Eye (tissue), 1 donor: ENCODE measurements around the gene CCDC9B.

Experiments used
- DNase-seq: peaks from one replicate; pipeline ENCODE4 v3.0.0-alpha.2; 2015

CCDC9B gene

DNA sequence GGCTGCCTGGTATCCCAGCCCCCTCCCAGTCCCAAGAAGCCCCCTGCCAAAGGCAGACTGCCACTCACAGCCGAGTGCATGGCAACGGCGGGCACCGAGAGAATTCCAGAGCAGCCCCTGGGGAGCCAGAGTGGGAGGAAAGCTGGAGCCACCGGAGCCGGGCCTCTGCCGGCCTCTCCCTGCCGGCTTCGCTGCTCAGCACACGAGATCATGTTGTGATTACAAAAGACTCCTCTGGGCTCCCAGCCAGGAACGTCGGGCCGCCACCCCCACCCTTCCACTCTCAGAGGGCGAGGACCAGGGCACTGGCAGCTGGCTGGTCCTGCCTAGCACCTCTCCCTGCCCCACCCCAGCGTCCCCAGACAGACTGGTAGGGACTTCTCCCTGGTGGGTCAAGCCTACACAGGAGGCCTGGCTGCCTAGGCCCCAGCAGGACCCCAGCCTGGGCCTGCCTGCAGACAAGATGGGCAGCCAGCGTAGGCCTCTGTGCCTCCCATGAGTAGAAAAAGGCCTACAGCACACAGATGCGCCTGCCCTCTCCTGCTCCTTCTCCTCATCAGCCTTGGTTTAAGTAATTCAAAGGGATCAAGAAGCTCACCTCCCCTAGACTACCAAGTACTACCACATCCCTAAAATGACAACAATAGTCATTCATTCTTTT is at the start of gene CCDC9B:
TSS of gene CCDC9B (minus strand) at position 200 of the 661 bp plus-strand sequence. CDS start at position 80, 120 bp downstream.
- peak; percentile 80 for DNase-seq

DNA sequence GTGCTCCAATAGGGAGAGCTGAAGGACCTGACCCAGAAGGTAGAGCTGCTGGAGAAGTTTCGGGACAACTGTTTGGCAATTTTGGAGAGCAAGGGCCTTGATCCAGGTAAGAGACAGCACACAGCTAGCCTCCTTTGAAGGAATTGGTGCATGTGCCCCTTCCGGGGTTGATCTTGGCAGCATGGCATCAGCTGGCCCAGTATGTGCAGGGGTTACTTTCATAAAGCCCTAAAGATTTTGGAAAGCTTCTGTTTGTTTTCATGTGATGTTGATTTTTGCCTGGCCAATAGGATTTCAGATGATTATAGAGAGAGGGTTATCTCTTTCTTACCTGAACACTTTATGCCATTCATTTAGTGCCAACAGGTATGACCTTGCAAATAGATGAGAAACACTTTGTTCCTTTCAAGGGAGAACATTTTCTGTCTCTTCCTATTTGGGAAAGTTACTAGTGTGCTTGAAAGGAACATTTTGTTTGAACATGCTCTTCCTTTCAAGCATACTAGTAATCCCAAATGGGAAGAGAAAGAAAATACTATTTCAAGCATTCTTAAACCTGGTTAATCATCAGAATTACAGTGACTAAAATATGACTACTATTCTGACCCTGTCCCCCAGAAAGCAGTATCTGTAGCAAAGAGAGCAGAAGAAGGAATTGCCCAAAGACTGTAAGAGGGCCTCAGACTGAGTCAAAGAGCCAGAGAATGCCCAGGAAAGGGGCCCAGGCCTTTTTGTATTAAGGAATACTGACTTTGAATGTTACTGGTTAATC is 49.3 kb upstream of the CCDC9B start:
- DNase-seq: no peak

DNA sequence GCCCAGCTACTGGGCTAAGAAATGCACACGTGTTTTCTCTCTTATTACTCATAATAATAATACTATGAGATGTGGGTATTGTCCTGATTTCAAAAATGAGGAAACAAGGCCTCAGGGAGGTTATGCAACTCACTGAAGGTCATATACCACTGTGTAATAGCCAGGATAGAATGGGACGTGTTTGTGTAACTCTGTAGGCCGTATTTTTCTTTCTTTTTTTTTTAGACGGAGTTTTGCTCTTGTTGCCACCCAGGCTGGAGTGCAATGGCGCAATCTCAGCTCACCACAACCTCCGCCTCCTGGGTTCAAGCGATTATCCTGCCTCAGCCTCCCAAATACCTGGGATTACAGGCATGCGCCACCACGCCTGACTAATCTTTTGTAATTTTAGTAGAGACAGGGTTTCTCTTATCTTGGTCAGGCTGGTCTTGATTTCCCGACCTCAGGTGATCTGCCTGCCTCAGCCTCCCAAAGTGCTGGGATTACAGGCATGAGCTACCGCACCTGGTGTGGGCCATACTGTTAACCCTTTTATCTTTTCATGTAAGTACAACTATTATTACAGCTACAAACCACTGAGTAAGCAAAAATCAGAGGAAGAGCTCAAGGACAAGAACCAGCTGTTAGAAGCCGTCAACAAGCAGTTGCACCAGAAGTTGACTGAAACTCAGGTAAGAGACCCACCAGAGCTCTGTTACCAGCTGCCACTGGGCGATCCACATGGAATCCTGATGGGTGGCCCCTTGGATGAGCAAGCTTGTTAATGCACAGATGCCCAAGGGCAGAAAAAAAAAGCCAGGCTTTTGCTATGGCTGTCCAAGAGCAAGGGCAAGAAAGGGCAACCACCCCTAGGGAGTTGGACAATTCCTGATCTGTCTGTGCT is 48.4 kb upstream of the CCDC9B start:
- no peak for DNase-seq

DNA sequence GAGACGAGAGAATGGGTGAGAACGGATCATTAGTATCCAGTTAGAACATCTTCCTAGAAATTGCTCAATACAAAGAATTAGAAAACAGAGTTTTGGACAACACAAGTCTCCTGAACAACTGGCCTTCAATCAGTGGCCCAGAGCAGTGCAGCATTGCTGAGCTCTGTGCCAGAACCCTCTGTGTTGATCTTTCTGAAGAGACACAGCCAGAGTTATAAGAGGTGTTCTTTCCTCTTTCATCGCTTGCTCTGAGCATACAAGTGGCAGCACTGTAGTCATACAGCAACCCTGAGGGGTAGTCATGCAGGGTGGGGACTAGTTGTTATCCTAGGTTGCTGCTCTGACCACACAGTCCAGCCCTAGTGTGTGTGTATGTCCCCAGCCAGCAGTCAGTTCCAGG is 45.7 kb upstream of the CCDC9B start:
- no peak for DNase-seq

DNA sequence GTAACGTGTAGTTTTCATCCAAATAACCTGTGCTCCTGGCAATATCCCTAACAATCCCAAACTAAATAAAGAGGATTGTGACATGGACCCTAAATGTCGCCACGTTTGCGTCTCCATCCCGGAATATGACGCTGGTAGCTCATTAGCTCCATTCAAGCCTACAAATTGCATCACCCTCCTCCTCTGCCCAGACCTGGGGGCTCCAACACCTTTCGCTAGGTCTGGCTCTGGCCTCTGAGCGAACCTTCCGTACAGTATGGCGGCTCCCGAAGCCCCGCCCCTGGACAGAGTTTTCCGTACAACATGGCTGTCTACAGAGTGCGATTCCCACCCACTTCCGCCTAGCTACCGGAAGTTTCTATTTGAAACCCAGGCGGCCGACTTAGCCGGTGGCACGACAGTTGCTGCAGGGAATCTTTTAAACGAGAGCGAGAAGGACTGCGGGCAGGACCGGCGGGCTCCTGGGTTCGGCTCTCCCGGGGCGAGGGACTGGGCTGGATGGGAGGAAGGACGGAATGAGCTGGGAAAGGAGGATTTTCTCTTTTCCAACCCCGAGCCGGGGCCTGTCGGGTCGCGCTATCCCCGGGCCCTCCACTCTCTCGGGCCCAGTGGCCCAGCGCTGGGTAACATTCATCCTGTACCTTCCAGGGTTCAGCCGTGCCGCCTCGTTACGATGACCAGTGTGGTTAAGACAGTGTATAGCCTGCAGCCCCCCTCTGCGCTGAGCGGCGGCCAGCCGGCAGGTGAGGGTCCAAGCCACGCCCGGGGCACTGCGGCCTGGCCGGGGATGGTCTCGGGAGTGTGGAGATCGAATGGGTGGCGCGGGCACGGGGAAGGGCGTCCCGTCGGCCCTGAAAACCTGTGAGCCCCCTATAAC is 42.1 kb upstream of the CCDC9B start, which contains the start of gene KNSTRN:
TSS of gene KNSTRN (plus strand) at position 142 of the 877 bp plus-strand sequence. CDS start at position 257, 115 bp downstream.
- DNase-seq: peak; percentile 97

DNA sequence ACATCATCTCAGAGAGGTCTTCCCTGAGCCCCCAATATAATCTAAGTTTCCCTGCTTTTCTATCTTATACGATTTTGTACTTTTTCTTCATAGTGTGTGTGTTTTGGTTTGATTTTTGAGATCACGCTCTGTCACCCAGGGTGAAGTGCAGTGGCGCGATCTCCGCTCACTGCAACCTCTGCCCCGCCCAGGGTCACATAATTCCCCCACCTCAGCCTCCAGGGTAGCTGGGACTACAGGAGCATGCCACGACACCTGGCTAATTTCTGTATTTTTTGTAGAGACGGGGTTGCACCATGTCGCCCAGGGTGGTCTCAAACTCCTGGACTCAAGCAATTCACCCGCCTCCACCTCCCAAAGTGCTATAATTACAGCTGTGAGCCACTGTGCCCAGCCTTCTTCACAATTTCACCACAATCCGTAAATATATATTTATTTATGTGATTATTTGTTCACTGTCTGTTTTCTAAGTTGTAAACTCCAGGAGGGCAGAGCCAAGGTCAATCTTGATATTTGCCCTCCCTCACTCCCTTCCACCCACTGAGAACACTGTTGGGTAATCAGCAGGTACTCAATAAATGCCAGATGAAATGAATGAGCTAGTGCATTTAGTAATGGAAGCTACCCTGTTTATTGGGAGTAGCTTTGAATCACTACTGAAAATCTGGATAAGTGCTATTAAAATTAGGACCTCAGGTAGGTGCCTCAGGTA is 41.2 kb upstream of the CCDC9B start:
- DNase-seq: no peak

DNA sequence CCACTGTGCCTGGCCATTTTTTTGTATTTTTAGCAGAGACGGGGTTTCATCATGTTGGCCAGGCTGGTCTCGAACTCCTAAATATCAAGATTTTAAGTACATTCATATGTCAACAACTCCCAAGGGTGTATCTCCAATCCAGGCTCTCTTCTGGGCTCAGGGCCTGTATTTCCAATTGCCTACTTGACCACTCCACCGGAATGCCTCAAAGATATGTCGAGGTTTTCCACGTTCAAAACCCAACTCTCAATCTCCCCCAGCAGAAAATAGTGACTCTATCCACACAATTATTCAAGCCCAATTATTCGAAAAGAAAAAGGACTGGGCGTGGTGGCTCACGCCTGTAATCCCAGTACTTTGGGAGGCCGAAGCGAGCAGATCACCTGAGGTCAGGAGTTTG is 39.9 kb upstream of the CCDC9B start:
- no peak for DNase-seq

DNA sequence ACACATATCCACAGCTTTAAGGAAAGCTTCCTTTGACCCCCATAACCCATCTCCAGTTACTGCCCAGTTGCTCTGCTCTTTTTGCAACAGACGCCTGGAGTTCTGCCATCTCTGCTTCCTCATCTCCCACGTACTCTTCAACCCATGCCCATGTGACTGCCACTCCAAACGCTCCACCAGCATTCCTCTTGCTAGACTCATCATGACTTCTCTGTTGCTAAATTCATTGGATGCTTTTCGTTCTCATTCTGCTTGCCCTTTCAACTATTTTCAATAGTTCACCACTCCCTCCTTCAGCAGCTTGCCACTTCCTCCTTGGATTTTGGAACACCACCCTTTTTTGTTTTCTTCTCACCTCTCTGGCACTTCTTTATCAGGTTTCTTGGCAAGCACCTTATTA is 39.1 kb upstream of the CCDC9B start:
- DNase-seq: no peak

DNA sequence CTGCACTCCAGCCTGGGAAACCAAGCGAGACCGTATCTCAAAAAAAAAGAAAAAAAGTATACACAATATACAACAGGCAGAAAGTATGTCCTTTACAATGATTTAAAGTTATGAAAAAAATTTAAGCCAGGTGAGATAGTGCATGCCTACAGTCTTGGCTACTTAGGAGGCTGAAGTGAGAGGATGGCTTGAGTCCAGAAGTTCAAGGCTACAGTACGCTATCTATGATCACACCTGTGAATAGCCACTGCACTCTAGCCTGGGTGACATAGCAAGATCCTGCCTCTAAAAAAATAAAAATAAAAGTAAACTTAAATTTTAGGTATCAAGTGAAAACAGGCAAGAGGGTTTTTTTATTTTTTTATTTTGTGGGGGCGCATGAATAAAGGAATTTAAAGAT is 38.6 kb upstream of the CCDC9B start:
- no peak for DNase-seq

DNA sequence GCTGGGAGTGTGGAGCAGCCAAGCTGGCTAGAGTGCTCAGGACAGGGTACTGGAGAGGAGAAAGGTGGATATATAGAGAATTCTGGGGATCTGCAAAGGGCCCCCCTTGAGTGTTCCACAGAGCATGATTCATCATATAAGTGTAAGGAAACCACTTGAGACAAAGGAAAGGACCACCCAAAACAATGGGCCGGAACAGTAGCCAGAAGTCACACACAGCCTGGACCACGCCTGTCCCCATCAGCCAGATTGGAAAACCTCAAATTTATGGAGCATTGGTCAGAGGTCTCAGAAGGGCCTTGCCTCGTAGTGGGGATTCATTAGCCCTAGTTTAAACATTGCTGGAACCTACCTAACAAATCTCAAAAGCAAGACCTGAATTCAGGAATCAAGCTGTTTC is 36.9 kb upstream of the CCDC9B start:
- DNase-seq: no peak

DNA sequence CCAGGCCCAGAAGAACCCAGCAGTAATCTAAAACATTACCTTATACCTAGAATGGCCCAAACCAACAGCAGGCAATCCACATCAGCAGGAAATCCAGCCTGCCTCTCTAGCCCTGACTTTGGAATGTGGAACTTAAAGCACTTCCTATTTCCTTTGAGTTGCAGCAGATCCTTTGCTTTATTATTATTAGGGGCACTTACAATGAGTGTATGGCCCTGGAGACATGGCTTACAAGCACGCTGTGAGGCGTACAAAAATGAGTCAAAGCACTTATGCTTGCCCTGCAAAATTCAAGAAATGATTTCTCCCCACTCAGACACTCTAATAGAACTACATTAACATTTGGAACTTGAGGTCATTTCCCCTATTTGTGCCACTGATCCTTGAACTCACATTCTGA is 32.2 kb upstream of the CCDC9B start:
- no peak for DNase-seq

DNA sequence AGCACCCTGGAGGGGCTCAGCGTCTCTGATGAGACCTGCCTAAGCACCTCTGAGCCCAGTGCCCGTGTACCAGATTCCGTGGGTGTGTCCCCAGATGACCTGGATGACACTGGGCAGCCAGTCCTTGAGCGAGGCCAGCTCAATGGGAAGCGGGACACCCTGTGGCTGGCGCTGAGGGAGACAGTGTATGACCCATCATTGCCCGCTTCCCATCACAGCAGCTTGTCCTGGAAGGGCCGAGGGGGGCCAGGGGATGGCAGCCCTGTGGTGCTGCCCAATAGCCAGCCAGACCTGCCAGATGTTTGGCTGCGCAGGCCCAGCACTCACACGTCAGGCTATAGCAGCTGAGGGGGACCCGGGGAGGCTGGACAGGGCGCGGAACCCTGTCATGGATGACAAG is 29.2 kb upstream of the CCDC9B start:
- no peak for DNase-seq

DNA sequence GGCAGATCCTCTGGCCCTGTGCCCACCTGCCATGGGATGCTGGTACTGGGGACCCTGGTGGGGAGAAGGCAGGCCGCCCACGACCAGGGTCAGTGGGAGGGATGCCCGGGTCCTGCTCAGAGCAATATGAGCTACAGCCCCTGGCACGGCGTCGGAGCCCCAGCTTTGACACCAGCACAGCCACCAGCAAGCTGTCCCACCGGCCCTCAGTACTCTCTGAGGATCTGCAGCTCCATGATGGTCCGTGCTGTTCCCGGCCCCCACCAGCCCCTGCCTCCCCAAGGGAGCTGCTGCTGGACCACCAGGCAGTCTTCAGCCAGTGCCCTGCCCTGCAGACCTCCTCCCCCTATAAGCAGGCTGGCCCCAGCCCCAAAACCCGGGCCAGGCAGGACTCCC is 28.7 kb upstream of the CCDC9B start:
- no peak for DNase-seq

DNA sequence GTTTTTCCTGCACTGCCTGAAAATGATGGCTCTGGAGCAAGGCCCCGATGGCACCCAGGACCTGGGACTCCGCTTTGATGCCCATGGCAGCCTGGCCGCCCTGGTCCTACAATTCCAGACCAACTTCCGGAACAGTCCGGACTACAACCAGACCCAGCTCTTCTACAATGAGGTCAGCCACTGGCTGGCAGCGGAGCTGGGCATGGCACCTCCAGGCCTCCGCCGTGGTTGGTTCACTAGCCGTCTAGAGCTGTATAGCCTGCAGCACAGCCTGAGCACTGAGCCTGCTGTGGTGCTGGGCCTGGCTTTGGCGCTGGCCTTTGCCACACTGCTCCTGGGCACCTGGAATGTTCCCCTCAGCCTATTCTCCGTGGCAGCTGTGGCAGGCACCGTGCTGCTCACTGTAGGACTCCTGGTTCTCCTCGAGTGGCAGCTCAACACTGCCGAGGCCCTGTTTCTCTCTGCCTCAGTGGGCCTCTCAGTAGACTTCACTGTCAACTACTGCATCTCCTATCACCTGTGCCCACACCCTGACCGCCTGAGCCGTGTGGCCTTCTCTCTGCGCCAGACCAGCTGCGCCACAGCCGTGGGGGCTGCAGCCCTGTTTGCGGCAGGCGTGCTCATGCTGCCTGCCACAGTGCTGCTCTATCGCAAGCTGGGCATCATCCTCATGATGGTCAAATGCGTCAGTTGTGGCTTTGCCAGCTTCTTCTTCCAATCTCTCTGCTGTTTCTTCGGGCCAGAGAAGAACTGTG is 28.2 kb upstream of the CCDC9B start:
- DNase-seq: no peak

DNA sequence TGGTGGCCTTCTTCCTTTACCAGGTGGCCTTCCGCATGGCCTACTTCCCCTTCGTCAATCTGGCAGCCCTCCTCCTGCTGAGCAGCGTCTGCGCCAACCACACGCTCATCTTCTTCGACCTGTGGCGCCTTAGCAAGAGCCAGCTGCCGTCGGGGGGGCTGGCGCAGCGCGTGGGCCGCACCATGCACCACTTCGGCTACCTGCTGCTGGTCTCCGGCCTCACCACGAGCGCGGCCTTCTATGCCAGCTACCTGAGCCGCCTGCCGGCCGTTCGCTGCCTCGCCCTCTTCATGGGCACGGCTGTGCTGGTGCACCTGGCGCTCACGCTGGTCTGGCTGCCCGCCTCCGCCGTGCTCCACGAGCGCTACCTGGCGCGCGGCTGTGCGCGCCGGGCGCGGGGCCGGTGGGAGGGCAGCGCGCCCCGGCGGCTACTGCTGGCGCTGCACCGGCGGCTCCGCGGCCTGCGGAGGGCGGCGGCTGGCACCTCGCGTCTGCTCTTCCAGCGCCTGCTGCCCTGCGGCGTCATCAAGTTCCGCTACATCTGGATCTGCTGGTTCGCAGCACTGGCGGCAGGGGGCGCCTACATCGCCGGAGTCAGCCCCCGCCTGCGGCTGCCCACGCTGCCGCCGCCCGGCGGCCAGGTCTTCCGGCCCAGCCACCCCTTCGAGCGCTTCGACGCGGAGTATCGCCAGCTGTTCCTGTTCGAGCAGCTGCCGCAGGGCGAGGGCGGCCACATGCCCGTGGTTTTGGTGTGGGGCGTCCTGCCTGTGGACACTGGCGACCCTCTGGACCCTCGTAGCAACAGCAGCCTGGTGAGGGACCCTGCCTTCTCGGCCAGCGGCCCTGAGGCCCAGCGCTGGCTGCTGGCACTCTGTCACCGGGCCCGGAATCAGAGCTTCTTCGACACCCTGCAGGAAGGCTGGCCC is 27.2 kb upstream of the CCDC9B start:
- peak; percentile 94 for DNase-seq

DNA sequence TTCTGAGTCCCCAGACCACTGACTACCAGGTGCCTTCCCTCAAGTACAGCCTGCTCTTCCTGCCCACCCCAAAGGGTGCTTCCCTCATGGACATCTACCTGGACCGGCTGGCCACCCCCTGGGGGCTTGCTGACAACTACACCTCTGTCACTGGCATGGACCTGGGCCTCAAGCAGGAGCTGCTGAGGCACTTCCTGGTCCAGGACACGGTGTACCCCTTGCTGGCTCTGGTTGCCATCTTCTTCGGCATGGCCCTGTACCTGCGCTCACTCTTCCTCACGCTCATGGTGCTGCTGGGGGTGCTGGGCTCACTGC is 26.6 kb upstream of the CCDC9B start:
- no peak for DNase-seq

DNA sequence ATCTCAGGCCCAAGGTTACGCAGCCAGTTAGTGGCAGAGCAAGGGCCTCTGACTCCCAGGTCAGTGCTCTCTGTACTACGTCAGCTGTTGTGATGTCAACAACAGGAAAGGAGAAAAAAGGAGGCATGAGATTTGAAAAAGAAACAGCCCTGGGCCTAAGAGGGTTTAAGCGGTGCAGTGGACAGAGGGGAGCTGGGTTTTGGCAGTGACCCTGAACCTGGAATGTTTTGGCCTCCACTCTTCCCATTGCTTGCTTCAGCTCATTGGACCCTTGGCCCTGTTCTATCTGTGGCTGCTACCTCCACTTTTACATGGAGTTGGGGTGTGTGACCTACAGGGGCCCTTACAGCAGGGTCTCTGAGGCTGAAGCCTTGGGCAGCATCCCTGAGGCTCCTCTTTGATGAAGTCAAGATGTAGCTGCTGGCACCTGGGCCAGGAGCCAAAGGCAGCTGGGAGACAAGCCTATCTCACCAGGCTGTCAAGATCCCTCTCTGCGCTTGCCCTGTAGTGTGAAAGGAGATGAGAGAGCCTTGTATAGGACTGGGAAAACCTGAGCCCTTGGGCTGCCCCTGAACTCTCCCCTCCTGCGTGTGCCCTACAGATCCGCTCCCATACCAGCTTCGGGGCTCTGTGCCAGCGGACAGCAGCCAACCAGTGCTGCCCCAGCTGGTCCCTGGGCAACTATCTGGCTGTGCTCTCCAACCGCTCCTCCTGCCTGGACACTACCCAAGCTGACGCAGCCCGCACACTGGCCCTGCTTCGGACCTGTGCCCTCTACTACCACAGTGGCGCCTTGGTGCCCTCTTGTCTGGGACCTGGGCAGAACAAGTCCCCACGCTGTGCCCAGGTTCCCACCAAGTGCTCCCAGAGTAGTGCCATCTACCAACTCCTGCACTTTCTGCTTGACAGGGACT is 26.0 kb upstream of the CCDC9B start:
- DNase-seq: no peak

DNA sequence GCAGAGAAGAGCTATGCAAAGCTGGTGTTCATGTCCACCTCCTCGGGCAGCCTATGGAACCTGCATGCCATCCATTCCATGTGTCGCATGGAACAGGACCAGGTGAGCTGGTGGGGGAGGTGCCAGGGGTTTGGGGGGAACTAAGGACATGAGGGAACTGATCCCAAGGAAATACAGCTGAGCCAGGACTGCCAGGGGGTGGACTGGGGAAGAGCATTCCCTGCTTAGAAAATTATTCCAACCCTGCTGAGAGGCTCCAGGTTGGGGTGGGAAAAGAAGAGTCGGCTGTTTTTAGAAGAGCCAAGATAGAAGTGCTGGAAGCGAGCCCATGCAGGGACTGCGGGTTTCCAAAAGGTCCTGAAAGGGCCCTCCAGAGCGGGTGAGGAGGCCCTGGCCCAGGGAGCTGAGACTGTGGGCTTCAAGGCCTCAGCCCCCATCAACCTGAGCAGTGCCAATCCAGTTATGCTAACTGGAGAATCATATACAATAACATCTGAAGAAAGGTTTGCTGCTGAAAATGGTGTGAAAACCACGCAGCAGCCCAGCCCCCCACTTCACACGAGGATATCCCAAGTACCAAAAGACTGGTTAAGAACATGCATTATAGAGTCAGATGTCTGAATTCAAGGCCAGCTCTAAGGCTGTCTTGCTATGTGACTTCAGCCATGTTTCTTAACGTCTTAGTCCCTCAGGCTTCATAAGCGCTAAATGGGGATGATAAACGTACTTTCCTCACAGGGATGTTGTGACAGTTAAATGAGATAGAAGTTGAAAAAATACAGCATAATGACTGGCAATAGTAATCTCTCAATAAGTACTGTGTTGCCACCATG is 25.1 kb upstream of the CCDC9B start:
- DNase-seq: no peak
